Cardiac septum (tissue), 1 donor: ENCODE results near the gene SH3YL1. TPM values are rescaled to one million over a fixed set of nuclear protein-coding genes. Genes with fewer than 3 reads are reported as not detected.

Experiments used
- DNase-seq: peaks from one replicate; pipeline ENCODE4 v3.0.0-alpha.2; 2020; ENCODE audit warnings: low spot score
- intact Hi-C: fragments of 100-400 bp; cut with DNase I; formaldehyde crosslinking; loops from one replicate; pipeline ENCODE4 v1.14.0; 2022
- total RNA-seq: library from RNA; stranded (reverse); fragmentation: NEBNext Ultra II Directional; extraction: Animal tissue kit (Norgen Biotek cat#: 25700); gene quantifications from one replicate; pipeline ENCODE4 v1.2.1, GENCODE V29; 2021
- donor health status: DM: no; HTN: no; CAD: no.

The SH3YL1 gene
- total RNA-seq, 1 donor from 2014 or later = 12.9 TPM

DNA sequence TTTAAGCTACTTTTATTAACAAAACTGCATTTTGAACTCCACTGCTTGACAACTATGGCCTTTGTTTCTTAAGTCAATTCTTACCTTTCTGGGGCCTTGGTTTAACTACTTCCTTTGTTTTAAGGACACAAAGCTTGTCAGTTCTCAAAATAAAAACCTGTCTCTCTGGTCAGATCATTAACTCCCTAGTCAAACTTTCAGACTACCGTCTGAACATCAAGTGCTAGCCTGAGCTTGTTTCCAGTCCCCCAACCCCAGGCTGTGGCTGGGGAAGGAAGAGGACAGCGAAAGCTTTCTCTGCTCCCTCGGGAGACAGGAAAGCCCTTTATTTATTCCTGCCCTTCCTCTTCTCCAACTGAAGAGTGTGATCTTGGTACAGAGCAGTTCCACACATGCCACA, 1.7 kb downstream of the SH3YL1 start:
- no peak for DNase-seq
- intact Hi-C loops = no loop called here

DNA sequence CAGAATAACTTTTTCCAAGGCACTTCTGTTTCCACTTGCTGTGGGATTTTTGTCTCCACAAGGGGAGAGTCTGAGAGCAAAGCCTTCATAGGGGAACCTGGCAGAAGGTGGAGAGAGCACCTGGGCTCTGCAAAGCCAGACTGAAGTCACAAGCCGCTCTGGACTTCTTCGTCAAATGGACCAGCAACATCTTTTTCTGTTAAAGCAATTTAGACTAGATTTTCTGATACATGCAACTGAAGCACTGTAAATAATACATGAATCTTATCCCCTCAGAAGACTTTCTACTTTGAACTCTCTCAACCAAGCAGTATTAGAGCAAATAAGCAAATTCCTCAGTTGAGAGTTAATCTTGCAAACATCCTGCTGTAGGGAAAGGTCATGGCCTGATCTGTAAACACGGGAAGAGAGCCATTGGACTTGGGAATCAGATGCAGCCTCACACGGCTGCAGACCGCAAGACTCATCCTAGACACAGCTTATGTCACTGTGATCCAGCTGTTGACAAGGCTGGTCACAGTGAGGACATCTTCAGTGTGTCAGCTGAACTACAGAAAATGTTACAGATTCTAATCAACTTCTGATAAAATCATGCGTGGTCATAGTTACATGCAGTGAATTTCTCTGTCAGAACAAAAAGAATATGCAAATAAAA, 3.2 kb downstream of the SH3YL1 start:
- no peak for DNase-seq
- intact Hi-C loops = no loop called here

DNA sequence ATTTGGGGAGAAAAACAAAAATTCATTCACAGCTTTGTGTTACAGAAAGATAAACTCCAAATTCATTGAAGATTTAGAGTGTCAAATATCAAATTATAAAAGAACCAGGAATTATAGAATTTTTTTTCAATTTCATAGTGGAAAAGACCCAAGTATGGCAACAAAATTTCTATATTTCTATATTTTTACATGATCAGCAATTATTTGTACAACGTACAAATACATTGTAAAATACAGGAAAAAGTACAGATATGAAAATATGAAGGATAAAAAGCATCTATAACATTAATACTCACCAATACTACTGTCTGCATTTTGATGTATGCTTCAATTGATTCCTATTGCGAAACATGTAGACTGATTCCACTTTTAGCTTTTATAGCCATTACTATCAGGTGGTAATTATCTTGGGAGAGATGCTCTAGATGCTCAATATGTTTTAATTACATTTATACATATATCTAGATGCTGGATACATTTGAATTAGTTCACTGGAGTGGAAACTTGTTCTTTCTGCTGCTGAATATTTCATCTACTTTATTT, 4.0 kb downstream of the SH3YL1 start:
- no peak for DNase-seq
- intact Hi-C loops = no loop called here

DNA sequence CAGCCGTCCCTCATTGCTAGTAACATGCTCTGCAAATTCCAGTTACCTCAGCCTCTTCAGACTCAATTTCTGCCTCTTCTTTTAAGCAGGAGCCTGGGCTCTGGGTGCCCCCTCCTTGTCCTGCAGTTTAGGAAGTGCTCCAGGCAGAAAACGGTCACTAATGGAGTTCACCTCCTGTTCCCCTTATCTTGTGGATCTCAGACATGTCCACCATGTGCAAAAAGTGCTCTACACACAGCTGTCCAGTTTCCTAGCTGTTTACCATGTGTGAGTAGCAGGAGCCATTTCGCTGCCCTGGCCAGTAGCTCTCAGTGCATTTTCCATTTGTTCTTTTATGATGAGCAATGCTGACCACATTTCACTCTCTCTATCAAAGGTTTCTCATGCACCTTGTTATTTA, 4.9 kb downstream of the SH3YL1 start:
- no peak for DNase-seq
- intact Hi-C loops = no loop called here

DNA sequence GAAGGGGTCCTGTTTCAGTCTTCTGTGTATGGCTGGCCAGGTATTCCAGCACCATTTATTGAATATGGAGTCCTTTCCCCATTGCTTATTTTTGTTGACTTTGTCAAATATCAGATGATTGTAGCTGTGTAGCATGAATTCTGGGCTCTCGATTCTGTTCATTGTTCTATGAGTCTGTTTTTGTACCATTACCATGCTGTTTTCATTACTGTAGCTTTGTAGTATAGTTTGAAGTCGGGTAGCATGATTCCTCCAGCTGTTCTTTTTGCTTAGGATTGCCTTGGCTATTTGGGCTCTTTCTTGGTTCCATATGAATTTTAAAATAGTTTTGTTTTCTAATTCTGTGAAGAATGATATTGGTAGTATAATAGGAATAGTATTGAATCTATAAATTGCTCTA, 6.0 kb downstream of the SH3YL1 start:
- intact Hi-C loops = no loop called here
- no peak for DNase-seq

DNA sequence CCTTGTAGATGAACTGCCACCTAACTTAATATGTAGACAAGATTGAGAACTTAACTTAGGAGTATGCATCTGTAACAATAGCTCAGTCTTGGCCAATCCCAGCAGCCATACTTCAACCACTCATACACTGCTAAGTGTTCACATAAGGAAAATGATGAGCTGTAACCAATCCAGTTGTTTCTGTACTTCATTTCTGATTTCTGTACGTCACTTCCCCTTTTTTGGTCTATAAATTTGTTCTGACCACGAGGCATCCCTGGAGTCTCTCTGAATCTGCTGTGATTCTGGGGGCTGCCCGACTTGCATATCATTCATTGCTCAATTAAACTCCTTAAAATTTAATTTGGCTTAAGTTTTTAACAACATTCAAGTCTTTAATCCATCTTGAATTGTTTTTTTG, 6.4 kb downstream of the SH3YL1 start:
- intact Hi-C loops = no loop called here

DNA sequence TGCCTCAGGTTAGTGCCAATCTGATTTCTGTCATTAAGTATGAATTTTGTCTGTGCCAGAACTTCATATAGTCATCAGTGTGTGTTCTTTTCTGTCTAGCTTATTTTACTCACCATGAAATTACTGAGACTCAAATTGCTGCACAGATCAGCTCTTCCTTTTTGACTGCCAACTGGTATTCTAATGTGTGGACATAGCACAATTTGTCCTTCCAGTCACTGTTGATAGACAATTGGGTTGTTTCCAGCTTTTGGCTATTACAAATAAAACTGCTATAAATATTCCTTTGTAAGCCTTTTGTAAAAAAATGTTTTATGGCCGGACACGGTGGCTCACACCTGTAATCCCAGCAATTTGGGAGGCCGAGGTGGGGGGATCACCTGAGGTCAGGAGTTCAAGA, 7.7 kb downstream of the SH3YL1 start:
- DNase-seq = no peak
- intact Hi-C loops = no loop called here

More for the DNA sequence above, 6.4 kb downstream of the SH3YL1 start:
- DNase-seq = no peak

DNA sequence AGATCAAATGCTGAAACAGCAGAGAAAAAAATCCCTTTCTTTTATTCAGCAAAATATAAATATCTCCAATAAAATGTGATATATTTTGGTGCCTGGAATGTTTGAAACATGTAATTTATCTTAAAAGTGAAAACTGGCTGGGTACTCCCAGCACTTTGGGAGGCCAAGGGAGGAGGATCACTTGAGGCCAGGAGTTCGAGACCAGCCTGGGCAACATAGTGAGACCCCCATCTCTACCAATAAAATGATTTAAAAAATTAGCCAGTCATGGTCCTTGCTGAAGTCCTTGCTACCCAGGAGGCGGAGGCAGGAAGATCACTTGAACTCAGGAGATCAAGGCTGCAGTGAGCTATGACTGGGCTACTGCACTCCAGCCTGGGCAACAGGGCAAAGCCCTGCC, 8.6 kb downstream of the SH3YL1 start:
- intact Hi-C loops = no loop called here
- DNase-seq = no peak

DNA sequence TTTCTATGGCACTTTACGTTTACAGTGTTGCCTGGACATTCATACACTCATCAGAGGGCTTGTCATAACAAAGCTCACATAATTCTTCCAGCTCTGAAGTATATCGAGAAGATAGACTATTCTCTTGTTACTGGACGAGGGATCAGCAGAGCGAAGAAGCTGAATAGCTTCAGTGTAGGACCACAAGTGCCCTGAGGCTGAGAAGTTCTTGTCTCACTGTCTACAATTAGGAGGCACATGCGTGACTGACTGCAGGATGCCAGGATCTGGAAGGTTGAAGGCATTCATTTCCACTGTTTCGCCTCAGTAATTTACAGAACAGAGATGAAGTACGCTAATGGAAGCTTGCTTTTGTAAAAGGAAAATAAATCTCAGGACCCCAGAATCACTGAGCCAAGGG, 9.6 kb downstream of the SH3YL1 start:
- intact Hi-C loops = no loop called here
- no peak for DNase-seq

DNA sequence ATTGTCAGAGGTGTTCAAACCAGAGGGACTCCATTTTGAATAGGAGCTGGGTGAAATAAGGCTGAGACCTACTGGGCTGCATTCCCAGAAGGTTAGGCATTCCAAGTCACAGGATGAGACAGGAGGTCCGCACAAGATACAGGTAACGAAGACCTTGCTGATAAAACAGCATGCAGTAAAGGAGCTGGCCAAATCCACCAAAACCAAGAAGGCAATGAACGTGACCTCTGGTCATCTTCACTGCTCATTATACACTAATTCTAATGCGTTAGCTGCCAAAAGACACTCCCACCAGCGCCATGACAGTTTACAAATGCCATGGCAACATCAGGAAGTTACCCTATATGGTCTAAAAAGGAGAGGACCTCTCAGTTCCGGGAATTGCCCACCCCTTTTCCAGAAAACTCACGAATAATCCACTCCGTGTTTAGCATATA, 10.6 kb downstream of the SH3YL1 start:
- intact Hi-C loops = no loop called here
- no peak for DNase-seq

DNA sequence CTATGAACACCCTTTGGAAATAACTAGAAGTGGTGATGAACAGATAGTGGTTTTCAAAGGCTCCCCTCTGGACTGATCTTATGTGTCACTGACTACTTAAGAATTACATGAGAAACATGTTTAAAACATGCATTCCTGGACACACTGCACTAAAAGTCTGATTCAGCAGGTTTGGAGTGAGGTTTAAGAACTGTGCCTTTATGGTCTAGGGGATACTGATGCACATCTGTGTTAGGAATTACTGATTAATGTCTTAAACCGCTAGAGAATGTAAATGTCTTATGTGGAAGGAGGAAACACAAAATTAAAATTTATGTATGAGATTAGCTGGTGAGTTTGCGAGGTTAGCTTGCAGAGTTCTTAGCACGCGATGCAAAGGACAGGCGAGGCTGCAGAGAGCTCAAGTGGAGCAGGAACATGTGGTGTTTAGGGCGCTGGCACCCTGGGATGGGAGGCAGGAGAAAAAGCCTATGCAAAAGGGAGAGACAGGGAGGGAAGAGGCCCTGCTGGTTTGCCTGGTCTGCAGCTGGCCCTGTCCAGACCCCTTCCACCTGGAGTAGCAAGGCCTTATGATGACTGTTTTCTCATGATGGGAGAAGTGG, 11.7 kb downstream of the SH3YL1 start:
- intact Hi-C loops = no loop called here
- DNase-seq = no peak

DNA sequence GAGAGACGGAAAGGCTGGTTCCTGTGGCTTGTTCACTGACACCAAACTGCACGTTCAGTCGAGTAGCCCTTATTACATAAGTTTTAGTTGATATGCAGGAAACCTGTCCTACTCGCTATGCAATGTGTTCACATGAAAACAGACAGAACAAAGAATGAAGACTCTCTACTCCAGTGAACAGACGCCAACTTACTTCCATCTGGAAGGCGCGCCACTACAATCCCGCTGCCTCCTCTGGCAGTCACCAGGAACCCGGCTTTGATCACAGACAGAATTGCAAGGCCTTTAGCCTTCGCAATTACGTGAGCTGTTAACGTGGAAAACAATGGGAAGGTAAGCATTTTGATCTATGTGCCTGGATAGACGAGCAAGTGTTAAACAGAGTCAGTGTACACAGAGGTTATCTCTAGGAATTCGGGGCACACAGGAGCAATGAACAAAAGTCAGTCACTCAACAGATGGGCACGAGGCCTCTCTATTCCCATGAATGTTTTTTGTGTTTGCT, 14.2 kb downstream of the SH3YL1 start:
- intact Hi-C loops = loop anchor here (10.0 kb wide), 1 partner anchor 45 kb away; no protein-coding TSS in a partner anchor
- DNase-seq = no peak

DNA sequence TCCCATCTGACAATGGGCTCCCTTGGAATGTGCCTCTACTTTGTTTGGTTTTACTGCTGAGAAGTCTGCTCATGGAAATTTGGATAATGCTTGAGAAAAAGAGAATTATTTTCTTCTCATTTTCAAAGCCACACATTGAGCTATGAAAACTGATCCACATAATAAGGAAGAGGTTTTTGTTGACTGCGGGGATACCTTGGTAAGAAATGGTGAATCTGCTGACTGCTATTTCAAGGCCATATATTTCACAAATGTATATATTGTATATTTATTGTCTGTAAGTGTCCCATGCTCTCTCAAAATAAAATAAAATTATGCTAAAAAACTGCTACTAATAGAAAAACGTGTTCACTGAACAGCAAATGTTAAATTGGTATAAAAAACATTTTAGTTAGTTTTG, 15.1 kb downstream of the SH3YL1 start:
- intact Hi-C loops = loop anchor here (10.0 kb wide), 1 partner anchor 46 kb away; no protein-coding TSS in a partner anchor
- no peak for DNase-seq

DNA sequence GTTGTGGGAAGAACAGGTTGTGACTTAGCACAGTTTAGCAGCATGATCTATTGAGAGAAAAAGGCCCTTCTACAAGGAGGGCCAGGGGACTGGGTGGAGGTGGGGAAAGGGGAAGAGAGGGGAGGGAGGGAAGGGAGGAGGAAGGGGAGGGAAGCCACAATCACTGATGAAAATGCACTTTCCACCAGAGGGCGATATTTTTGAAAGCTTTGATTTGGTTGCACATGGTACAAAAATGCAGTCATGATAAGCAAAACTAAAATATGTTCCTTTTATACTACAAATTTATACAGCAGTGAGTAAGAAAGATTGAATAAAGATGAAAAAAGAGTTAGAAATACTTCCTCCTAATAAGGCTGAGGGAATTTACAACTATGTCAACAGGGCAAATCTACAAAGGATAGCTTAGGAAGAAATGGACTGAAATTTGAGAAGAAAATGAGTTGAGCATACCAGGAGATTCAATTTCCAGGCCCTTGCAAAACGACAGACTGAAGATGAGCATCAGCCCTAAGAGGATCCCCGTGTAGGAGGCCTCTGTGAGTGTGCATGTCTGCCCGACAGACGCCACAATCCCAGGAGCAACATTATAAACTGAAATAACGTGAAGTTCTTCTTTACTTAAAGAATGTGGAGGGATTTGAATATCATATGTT, 17.2 kb downstream of the SH3YL1 start:
- DNase-seq = no peak
- intact Hi-C loops = loop anchor here (10.0 kb wide), 1 partner anchor 48 kb away; no protein-coding TSS in a partner anchor

DNA sequence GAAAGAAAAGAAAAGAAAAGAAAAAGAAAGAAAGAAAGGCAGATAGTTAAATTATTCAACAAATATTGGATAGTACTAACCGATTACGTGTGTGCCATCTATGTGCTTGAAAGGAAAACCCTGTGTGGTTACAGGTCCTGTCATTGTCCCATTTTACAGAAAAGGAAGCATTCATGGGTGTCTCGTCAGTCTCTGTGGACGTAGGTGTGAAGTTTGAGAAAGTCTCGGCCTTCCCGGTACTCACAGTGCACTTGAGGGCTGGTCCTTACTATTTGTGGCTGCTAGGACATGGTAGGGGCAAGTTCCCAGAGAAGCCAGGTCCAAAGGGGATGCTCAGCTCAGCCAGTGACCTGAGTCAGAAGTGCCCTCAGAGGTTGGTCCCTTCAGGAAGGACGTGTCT, 19.3 kb downstream of the SH3YL1 start:
- intact Hi-C loops = loop anchor here (10.0 kb wide), 1 partner anchor 50 kb away; no protein-coding TSS in a partner anchor
- DNase-seq = no peak

DNA sequence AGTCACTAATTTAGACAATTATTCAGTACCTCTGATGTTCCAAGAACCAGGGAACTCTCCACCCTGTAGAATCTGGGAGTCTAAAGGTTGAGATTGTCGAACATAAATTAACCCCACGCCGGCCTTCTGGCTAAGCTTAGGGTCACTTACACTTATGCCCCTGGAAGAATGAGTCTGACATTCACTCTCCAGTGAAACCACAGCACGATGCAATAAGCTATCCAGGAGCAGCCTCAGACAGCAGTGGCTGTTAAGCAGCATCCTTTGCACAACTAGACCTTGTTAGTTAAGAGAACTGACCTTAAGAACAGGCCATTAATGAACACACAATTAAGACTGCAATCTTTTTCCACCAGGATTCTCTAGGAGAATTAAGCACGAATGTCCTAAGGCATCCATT, 25.0 kb downstream of the SH3YL1 start:
- intact Hi-C loops = no loop called here
- DNase-seq = no peak

DNA sequence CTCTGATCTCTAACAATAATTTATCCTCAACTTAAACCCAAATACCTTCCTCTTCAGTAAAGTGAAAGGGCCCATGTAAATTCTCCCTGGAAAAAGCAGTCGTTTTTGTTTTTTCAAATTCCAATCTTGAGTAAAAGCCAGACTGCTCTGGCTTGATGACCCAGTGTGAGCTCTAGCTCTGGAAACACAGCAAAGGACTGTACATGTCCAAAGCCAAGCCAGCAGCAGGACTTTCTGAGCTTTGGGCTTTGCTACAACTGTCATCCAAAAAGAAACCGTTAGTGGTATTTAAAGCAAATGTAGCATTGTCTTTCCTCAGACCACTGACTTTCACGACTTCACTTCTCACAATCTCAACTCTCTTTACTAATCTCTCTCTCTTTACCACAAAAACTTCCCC, 25.4 kb downstream of the SH3YL1 start:
- intact Hi-C loops = no loop called here
- no peak for DNase-seq

DNA sequence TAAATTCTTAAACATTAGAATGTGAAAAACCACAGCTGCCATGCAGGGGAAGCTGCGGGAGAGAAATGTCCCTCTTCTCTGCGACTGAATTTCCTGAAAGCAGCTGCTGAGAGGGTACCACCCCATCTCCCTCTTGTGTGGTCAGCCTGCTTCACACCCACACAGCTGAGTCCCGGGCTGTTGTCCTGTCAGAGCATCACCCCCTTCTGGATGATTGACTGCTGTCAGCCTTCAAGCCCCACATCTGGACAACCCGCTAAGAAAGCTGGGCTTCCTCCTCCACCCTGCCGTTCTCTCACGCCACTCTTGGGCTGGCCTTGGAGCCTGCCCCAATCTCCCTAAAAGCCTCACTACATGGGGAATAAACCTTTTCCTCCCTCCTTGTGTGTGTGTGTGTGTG, 26.0 kb downstream of the SH3YL1 start:
- no peak for DNase-seq
- intact Hi-C loops = no loop called here

DNA sequence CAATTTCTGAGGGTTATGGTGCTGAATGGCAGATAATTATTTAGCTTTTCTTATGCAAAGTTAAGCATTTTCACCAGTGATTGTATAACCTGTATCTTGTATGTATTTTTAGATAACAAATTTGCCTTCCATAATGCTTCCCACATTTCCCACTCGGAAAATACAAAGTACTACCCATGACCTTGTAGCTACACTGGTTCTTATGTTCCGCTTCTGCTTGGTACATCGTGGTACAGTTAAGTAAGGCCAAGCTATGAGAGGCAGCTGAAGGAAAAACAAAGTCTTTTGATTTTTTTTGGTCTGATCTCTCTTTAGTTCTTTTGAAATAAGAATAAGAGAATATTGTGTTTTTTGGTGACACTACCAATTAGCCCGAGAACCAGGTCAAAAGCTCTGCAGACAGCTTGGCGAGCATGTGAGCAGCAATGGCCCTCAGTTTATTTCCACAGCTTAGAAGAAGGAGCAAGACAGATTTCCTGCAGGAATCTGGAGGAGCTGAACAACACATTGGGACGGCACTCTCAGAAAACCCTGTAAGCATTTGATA, 26.8 kb downstream of the SH3YL1 start:
- DNase-seq = no peak
- intact Hi-C loops = no loop called here

DNA sequence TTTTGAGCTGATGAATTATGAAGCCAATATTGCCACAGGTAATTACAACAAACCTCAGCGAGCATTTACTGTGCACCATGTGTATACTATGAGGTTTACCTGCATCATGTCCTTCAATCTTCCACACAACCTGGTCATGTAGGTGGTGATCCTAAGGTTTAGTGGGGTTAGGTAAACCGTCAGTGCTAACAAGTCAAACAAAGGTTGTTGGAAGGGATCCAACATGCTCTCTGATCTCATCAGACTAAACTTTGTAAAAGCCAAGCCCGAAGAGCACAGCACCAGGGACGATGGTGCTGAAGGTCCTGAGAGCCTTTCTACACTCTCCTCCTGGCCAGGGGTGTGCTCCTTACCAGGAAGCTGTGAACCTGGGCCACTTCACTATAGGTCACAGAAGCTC, 29.4 kb downstream of the SH3YL1 start:
- no peak for DNase-seq
- intact Hi-C loops = no loop called here
